Stimulated activated CD8-positive, alpha-beta memory T cell treated with anti-CD3 and anti-CD28 coated beads, Interleukin-12 subunit alpha, Interleukin-12 subunit beta, amount 100 ng/mL, for 1 hour (primary cell): ENCODE measurements around the gene KREMEN1.

Source experiments
- DNase-seq: peaks from one replicate; pipeline ENCODE4 v3.0.0-alpha.2; 2020; ENCODE audit warnings: low read depth

KREMEN1 gene

GRCh38 chr22:29049655-29050263 is 23.1 kb upstream of the KREMEN1 start:
- no peak for DNase-seq

GRCh38 chr22:29050457-29050856 is 22.4 kb upstream of the KREMEN1 start:
- DNase-seq: no peak

- DNase-seq: no peak
Observed at GRCh38 chr22:29053048-29053702, 19.7 kb upstream of the KREMEN1 start.

- no peak for DNase-seq
Observed at GRCh38 chr22:29054251-29054767, 18.5 kb upstream of the KREMEN1 start.

GRCh38 chr22:29055192-29055830 is 17.5 kb upstream of the KREMEN1 start:
- no peak for DNase-seq

GRCh38 chr22:29056472-29056871 is 16.4 kb upstream of the KREMEN1 start:
- DNase-seq: no peak

- DNase-seq: no peak
Observed at GRCh38 chr22:29060251-29060869, 12.5 kb upstream of the KREMEN1 start.

- DNase-seq: no peak
Observed at GRCh38 chr22:29060931-29061330, 11.9 kb upstream of the KREMEN1 start.

- no peak for DNase-seq
Observed at GRCh38 chr22:29061773-29062172, 11.1 kb upstream of the KREMEN1 start, which contains the start of gene C22orf31. Gene C22orf31 (minus strand): TSS chr22:29061831. CDS start chr22:29061792, 39 bp downstream.

- no peak for DNase-seq
Observed at GRCh38 chr22:29062286-29062821, 10.5 kb upstream of the KREMEN1 start.

GRCh38 chr22:29065468-29066190 is 7.2 kb upstream of the KREMEN1 start:
- DNase-seq: no peak

- DNase-seq: no peak
Observed at GRCh38 chr22:29069463-29069862, 3.4 kb upstream of the KREMEN1 start.

GRCh38 chr22:29070490-29070889 is 2.3 kb upstream of the KREMEN1 start:
- no peak for DNase-seq

GRCh38 chr22:29071261-29072045 is 1.4 kb upstream of the KREMEN1 start:
- no peak for DNase-seq

- peak; percentile 60 for DNase-seq
Observed at GRCh38 chr22:29072193-29072978, 449 bp upstream of the KREMEN1 start.

GRCh38 chr22:29073618-29074275 is 912 bp downstream of the KREMEN1 start:
- DNase-seq: no peak

- DNase-seq: no peak
Observed at GRCh38 chr22:29074276-29074772, 1.5 kb downstream of the KREMEN1 start.

GRCh38 chr22:29078036-29078868 is 5.4 kb downstream of the KREMEN1 start:
- DNase-seq: no peak

- DNase-seq: no peak
Observed at GRCh38 chr22:29078869-29079207, 6.0 kb downstream of the KREMEN1 start.
